Adrenal gland (tissue), 12 donors: ENCODE data around the gene NANOS3. TPM values are rescaled to one million over a fixed set of nuclear protein-coding genes. Genes with fewer than 3 reads are reported as not detected.

Source experiments
- DNase-seq, 7 donors: peaks; one replicate each; pipeline ENCODE4 v3.0.0-alpha.2; 2019 to 2020
- H3K27ac ChIP-seq, 5 donors: fragments of 200-600 bp; sonication (generic) in 4 of 5; 1 replicate in 3 of 5; 2 replicates in 2 of 5; pipeline versions ENCODE4 v1.5.1 to v1.8.0; 2016 to 2020; ENCODE audit warnings: mild to moderate bottlenecking in 1 of 5
- H3K27me3 ChIP-seq: fragments of 200-600 bp; 2 replicates; pipeline ENCODE4 v1.8.0; 2021
- H3K36me3 ChIP-seq, 2 donors: fragments of 200-600 bp; replicated peaks in 1 of 2; 1 replicate in 1 of 2; 2 replicates in 1 of 2; pipeline versions ENCODE4 v1.5.1 to v1.8.0; 2018 to 2022
- H3K4me1 ChIP-seq, 2 donors: fragments of 200-600 bp; replicated peaks in 1 of 2; 1 replicate in 1 of 2; 2 replicates in 1 of 2; pipeline versions ENCODE4 v1.5.1 to v1.8.0; 2018 to 2021
- H3K4me3 ChIP-seq, 4 donors: fragments of 200-600 bp; sonication (generic) in 3 of 4; one replicate each; pipeline ENCODE4 v1.5.1; 2016 to 2018
- H3K9me3 ChIP-seq, 3 donors: fragments of 200-600 bp; sonication (generic) in 1 of 3; replicated peaks in 1 of 3; 1 replicate in 2 of 3; 2 replicates in 1 of 3; pipeline versions ENCODE4 v1.5.1 to v1.8.0; 2016 to 2021
- CTCF ChIP-seq, 6 experiments: fragments of 450-650 bp in 4 of 6; fragments of 200-600 bp in 2 of 6; sonication (generic) in 1 of 6; IDR thresholded peaks; 1 replicate in 5 of 6; 2 replicates in 1 of 6; pipeline versions ENCODE4 v1.5.1 to v1.8.0; 2016 to 2021; ENCODE audit warnings: antibody characterized with exemption in 6 of 6, mild to moderate bottlenecking in 2 of 6, moderate library complexity in 1 of 6
- POLR2A ChIP-seq, 2 donors: fragments of 450-650 bp; IDR thresholded peaks; one replicate each; pipeline ENCODE4 v1.6.1; 2017; ENCODE audit warnings: antibody characterized with exemption in 2 of 2, mild to moderate bottlenecking in 2 of 2, moderate library complexity in 1 of 2
- WGBS, 4 donors: extraction: QIAGEN DNeasy Blood & Tissue Kit in 2 of 4; methylation state at CpG; one replicate each; pipeline versions ENCODE4 v1.1.5 to v1.1.7; 2013 to 2017; 5-methylcytosine and 5-hydroxymethylcytosine counted together
- intact Hi-C, 2 donors: fragments of 100-400 bp; cut with DNase I; formaldehyde crosslinking; loops; one replicate each; pipeline versions ENCODE4 v1.14.1 to v1.15.0; 2022 to 2023
- polyA plus RNA-seq, 3 donors: library from polyadenylated mRNA; stranded (reverse); fragments of 200-250 nt in 2 of 3; fragments of 350-450 nt in 1 of 3; fragmentation: Illumina TruSeq in 1 of 3; extraction: RNeasy Lipid Tissue Mini Kit (QIAGEN cat#74804) in 1 of 3; gene quantifications; one replicate each; pipeline ENCODE4 v1.2.3, GENCODE V29; 2013 to 2014
- total RNA-seq, 9 donors: library from RNA; depleted of rRNA in 4 of 9; stranded (reverse); fragments of >200 nt in 4 of 9; fragments of 120-200 nt in 1 of 9; fragmentation: NEBNext Ultra II Directional in 1 of 9; extraction: Animal tissue kit (Norgen Biotek cat#: 25700) in 1 of 9; gene quantifications; one replicate each; pipeline versions ENCODE4 v1.1.0 to v1.2.4, GENCODE V29; 2013 to 2023
- donor health status: healthy with polysubstance abuse.
- donor health status: Bipolar disorder and iron deficiency.
- donor health status: DM: yes; HTN: yes; CAD: no.
- donor health status: DM: no; HTN: no; CAD: no.
- donor health status: DM: no; HTN: no; CAD: no.
- donor health status: DM: yes; HTN: yes; CAD: no.

NANOS3 gene
- total and polyA plus RNA-seq, 12 donors: 0.28 to 1.9 (median 1.3) TPM; not detected in 8

GRCh38 chr19:13873834-13874515 is 3.0 kb upstream of the NANOS3 start:
- H3K27me3 ChIP-seq: no peaks in the 10 kb centered on the region
- TF ChIP-seq POLR2A (IDR thresholded peaks at IDR 0.05) (no peak), CTCF (IDR thresholded peaks at IDR 0.05) (no peak)
- intact Hi-C loops: no loop called here
- WGBS, 4 donors: 34 to 43% (median 39%) methylated on average over 10 to 35 of the region's 35 CpGs
- no peak overlapping the region for H3K4me3 ChIP-seq
- no peaks in the 10 kb centered on the region for H3K4me1 ChIP-seq
- H3K27ac ChIP-seq: no peak overlapping the region
- no peak for DNase-seq
- H3K36me3 ChIP-seq: no peaks in the 10 kb centered on the region
- no peaks in the 10 kb centered on the region for H3K9me3 ChIP-seq

- Histone ChIP-seq H3K27ac (no peak overlapping the region), H3K9me3 (no peaks in the 10 kb centered on the region), H3K27me3 (no peaks in the 10 kb centered on the region), H3K4me3 (no peak overlapping the region), H3K36me3 (no peaks in the 10 kb centered on the region), H3K4me1 (peaks cover 5 to 9% of the 10 kb centered on the region in 2 donors)
- intact Hi-C loops: loop anchor here in 1 of 2 donors (5.0 kb wide), 1 partner anchor 471 kb away; no protein-coding TSS in a partner anchor
- no peak for DNase-seq
- TF ChIP-seq CTCF (IDR thresholded peaks at IDR 0.05): no peak
- TF ChIP-seq POLR2A (IDR thresholded peaks at IDR 0.05): no peak
- WGBS, 4 donors: 90 to 97% (median 95%) methylated on average over 4 to 5 of the region's 5 CpGs
Observed at GRCh38 chr19:13875824-13876223, 1.1 kb upstream of the NANOS3 start.

GRCh38 chr19:13877303-13877702 is 369 bp downstream of the NANOS3 start:
- peaks cover 5 to 18% of the 10 kb centered on the region in 2 donors for H3K4me1 ChIP-seq
- no peaks in the 10 kb centered on the region for H3K9me3 ChIP-seq
- 61 to 90% (median 82%) methylated on average over 2 to 27 of the region's 27 CpGs for WGBS, 4 donors
- no peak overlapping the region for H3K27ac ChIP-seq
- H3K27me3 ChIP-seq: no peaks in the 10 kb centered on the region
- intact Hi-C loops: loop anchor here in 1 of 2 donors (5.0 kb wide), 1 partner anchor 470 kb away; no protein-coding TSS in a partner anchor
- no peaks in the 10 kb centered on the region for H3K36me3 ChIP-seq
- no peak for DNase-seq
- TF ChIP-seq CTCF (IDR thresholded peaks at IDR 0.05): no peak
- no peak for TF ChIP-seq POLR2A (IDR thresholded peaks at IDR 0.05)
- no peak overlapping the region for H3K4me3 ChIP-seq

- H3K27ac ChIP-seq: peak overlapping the region in 3 of 5 donors; percentile 60 to 72 (median 63)
- peak overlapping the region in 1 of 4 donors; percentile 34 for H3K4me3 ChIP-seq
- peaks cover 5 to 18% of the 10 kb centered on the region in 2 donors for H3K4me1 ChIP-seq
- DNase-seq: peak; percentile 97 to 99 (median 99)
- H3K27me3 ChIP-seq: no peaks in the 10 kb centered on the region
- WGBS, 4 donors: 6 to 10% (median 8%) methylated on average over 16 to 34 of the region's 34 CpGs
- TF ChIP-seq CTCF (IDR thresholded peaks at IDR 0.05) (peak; percentile 94 to 100 (median 100)), POLR2A (IDR thresholded peaks at IDR 0.05) (no peak)
- no peaks in the 10 kb centered on the region for H3K36me3 ChIP-seq
- no peaks in the 10 kb centered on the region for H3K9me3 ChIP-seq
- intact Hi-C loops: loop anchor here (5.0 to 10.0 kb wide), 3 partner anchors 164 to 192 kb away; partner anchors contain the start of gene MISP3 (in 1 of the 2)
Observed at GRCh38 chr19:13880059-13881043, 3.4 kb downstream of the NANOS3 start.
